ENCODE results near the gene POR. TPM values are rescaled to one million over a fixed set of nuclear protein-coding genes. Genes with fewer than 3 reads are reported as not detected.

Gene POR
- total RNA-seq, 1 experiment from 2014 or later = 151 TPM

DNA sequence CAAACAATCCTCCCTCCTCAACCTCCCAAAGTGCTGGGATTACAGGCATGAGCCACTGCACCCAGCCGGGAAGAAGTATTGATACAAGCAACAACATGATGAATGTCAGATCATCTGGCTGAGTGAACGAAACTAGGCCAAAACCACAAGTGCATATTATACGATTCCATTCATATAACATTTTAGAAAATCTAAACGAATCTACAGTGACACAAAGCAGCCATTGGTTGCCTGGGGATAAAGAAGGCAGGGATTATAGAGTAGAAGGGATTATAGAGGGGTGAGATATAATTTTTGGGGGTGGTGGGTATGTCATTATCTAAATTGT lies 47.6 kb upstream of the POR start:
- POLR2A ChIA-PET = no interaction called here
- ATAC-seq = no peak
- H3K9me3 Mint-ChIP-seq = no peaks in the 10 kb centered on the region
- H3K27ac Mint-ChIP-seq = no peak overlapping the region; the same call in 1 of the 2 replicates
- no peaks in the 10 kb centered on the region for H3K4me1 Mint-ChIP-seq
- H3K4me3 Mint-ChIP-seq = no peak overlapping the region
- no peak for DNase-seq (ENCODE audit: low spot score)
- CTCF ChIA-PET = interaction anchor here (0.9 to 2.9 kb wide), 6 partner anchors 34 to 153 kb away, joined by 3 to 55 read pairs (median 8); partner anchors contain the start of gene POR
- TF ChIP-seq CTCF (IDR thresholded peaks at IDR 0.05) = no peak
- no peak for TF ChIP-seq MYBL2 (CRISPR knock-in tag; IDR thresholded peaks at IDR 0.05)
- TF ChIP-seq, protein P1, sequence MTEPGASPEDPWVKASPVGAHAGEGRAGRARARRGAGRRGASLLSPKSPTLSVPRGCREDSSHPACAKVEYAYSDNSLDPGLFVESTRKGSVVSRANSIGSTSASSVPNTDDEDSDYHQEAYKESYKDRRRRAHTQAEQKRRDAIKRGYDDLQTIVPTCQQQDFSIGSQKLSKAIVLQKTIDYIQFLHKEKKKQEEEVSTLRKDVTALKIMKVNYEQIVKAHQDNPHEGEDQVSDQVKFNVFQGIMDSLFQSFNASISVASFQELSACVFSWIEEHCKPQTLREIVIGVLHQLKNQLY (CRISPR knock-in tag; IDR thresholded peaks at IDR 0.05) = no peak
- TF ChIP-seq ETV6 (CRISPR knock-in tag; IDR thresholded peaks at IDR 0.05) = no peak
- no peak for TF ChIP-seq KAT7 (CRISPR knock-in tag; IDR thresholded peaks at IDR 0.05; ENCODE audit: borderline replicate concordance)
- no peak for TF ChIP-seq ARID4B (CRISPR knock-in tag; IDR thresholded peaks at IDR 0.05; ENCODE audit: borderline replicate concordance)
- TF ChIP-seq, protein P2, sequence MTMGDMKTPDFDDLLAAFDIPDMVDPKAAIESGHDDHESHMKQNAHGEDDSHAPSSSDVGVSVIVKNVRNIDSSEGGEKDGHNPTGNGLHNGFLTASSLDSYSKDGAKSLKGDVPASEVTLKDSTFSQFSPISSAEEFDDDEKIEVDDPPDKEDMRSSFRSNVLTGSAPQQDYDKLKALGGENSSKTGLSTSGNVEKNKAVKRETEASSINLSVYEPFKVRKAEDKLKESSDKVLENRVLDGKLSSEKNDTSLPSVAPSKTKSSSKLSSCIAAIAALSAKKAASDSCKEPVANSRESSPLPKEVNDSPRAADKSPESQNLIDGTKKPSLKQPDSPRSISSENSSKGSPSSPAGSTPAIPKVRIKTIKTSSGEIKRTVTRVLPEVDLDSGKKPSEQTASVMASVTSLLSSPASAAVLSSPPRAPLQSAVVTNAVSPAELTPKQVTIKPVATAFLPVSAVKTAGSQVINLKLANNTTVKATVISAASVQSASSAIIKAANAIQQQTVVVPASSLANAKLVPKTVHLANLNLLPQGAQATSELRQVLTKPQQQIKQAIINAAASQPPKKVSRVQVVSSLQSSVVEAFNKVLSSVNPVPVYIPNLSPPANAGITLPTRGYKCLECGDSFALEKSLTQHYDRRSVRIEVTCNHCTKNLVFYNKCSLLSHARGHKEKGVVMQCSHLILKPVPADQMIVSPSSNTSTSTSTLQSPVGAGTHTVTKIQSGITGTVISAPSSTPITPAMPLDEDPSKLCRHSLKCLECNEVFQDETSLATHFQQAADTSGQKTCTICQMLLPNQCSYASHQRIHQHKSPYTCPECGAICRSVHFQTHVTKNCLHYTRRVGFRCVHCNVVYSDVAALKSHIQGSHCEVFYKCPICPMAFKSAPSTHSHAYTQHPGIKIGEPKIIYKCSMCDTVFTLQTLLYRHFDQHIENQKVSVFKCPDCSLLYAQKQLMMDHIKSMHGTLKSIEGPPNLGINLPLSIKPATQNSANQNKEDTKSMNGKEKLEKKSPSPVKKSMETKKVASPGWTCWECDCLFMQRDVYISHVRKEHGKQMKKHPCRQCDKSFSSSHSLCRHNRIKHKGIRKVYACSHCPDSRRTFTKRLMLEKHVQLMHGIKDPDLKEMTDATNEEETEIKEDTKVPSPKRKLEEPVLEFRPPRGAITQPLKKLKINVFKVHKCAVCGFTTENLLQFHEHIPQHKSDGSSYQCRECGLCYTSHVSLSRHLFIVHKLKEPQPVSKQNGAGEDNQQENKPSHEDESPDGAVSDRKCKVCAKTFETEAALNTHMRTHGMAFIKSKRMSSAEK (CRISPR knock-in tag; IDR thresholded peaks at IDR 0.05; ENCODE audit: borderline replicate concordance) = no peak
- no peak for TF ChIP-seq PRRX2 (CRISPR knock-in tag; IDR thresholded peaks at IDR 0.05)
- TF ChIP-seq GABPB1 (CRISPR knock-in tag; IDR thresholded peaks at IDR 0.05) = no peak
- no peak for TF ChIP-seq ZNF219 (CRISPR knock-in tag; IDR thresholded peaks at IDR 0.05; ENCODE audit: borderline replicate concordance)
- no peak for TF ChIP-seq HMGA2 (CRISPR knock-in tag; IDR thresholded peaks at IDR 0.05)
- no peak for TF ChIP-seq ZNF121 (CRISPR knock-in tag; IDR thresholded peaks at IDR 0.05)
- TF ChIP-seq TEAD4 (CRISPR knock-in tag; IDR thresholded peaks at IDR 0.05) = no peak
- peaks cover 3% of the 10 kb centered on the region; the same call in 1 of the 2 replicates for H3K27me3 Mint-ChIP-seq (ENCODE audit: low read depth)
- no peaks in the 10 kb centered on the region for H3K36me3 Mint-ChIP-seq

- no peak for ATAC-seq
- no peak for DNase-seq (ENCODE audit: low spot score)
- ChIA-PET CTCF (no interaction called here), POLR2A (no interaction called here)
- H3K27me3 Mint-ChIP-seq (ENCODE audit: low read depth) = peaks cover 3% of the 10 kb centered on the region; the same call in 1 of the 2 replicates
- H3K4me1 Mint-ChIP-seq = no peaks in the 10 kb centered on the region
- H3K36me3 Mint-ChIP-seq = no peaks in the 10 kb centered on the region
- no peak overlapping the region for H3K4me3 Mint-ChIP-seq
- H3K27ac Mint-ChIP-seq = no peak overlapping the region
- H3K9me3 Mint-ChIP-seq = no peaks in the 10 kb centered on the region
- TF ChIP-seq ZNF232 (CRISPR knock-in tag; IDR thresholded peaks at IDR 0.05) (no peak), CTCF (IDR thresholded peaks at IDR 0.05) (no peak), AR (CRISPR knock-in tag; IDR thresholded peaks at IDR 0.05) (no peak), SMAD3 (CRISPR knock-in tag; IDR thresholded peaks at IDR 0.05; ENCODE audit: borderline replicate concordance) (no peak)
- TF ChIP-seq, protein P3, sequence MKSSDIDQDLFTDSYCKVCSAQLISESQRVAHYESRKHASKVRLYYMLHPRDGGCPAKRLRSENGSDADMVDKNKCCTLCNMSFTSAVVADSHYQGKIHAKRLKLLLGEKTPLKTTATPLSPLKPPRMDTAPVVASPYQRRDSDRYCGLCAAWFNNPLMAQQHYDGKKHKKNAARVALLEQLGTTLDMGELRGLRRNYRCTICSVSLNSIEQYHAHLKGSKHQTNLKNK (CRISPR knock-in tag; IDR thresholded peaks at IDR 0.05) = no peak
These were observed 46.8 kb upstream of the POR start for GRCh38 chr7:75868153-75868552.

Data from WTC11 (cell line).